Measurements from ENCODE around the gene CPVL. TPM values are rescaled to one million over a fixed set of nuclear protein-coding genes. Genes with fewer than 3 reads are reported as not detected.

CPVL gene
- total and polyA plus RNA-seq, 4 donors: 16.6 to 34.8 (median 17.6) TPM

DNA sequence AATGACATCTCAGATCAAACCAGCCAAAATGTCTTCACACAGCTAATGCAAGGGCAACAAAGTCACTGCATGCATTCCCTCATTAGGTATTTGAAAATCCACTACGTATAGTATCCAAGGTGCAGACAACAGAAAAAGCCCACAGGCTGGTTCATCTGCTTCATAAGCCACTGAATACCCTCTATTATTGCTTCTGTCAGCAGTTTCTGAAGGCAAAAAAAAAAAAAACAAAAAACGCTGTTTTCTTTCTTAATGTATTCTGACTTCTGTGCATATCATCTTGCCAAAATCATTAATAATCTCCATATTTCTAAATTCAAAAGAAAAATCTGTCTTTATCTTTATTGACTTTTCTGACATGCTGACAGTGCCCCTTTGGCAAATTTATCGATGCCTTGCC, 13.4 kb downstream of the CPVL start:
- Histone ChIP-seq H3K4me1 (ENCODE audit: control insufficient read depth in 5 of 5, insufficient read depth in 5 of 5, low read length in 5 of 5) (peaks cover 0 to 3% (median 0%) of the 10 kb centered on the region in 5 donors), H3K4me3 (no peak overlapping the region), H3K9me3 (ENCODE audit: control insufficient read depth in 4 of 4, insufficient read depth in 3 of 4, low read length in 3 of 4) (no peaks in the 10 kb centered on the region), H3K9ac (ENCODE audit: insufficient read depth in 1 of 2, low read length in 2 of 2) (no peak overlapping the region), H3K36me3 (ENCODE audit: control insufficient read depth in 4 of 4, insufficient read depth in 4 of 4, low read length in 4 of 4) (no peaks in the 10 kb centered on the region), H3K27ac (ENCODE audit: low read depth in 1 of 2, low read length in 1 of 2) (no peak overlapping the region), H3K27me3 (ENCODE audit: control insufficient read depth in 3 of 3, insufficient read depth in 3 of 3, low read length in 2 of 3) (peaks cover 0 to 17% (median 0%) of the 10 kb centered on the region in 3 donors)
- TF ChIP-seq, protein P1, sequence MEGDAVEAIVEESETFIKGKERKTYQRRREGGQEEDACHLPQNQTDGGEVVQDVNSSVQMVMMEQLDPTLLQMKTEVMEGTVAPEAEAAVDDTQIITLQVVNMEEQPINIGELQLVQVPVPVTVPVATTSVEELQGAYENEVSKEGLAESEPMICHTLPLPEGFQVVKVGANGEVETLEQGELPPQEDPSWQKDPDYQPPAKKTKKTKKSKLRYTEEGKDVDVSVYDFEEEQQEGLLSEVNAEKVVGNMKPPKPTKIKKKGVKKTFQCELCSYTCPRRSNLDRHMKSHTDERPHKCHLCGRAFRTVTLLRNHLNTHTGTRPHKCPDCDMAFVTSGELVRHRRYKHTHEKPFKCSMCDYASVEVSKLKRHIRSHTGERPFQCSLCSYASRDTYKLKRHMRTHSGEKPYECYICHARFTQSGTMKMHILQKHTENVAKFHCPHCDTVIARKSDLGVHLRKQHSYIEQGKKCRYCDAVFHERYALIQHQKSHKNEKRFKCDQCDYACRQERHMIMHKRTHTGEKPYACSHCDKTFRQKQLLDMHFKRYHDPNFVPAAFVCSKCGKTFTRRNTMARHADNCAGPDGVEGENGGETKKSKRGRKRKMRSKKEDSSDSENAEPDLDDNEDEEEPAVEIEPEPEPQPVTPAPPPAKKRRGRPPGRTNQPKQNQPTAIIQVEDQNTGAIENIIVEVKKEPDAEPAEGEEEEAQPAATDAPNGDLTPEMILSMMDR (IDR thresholded peaks at IDR 0.05; ENCODE audit: control extremely low read depth, extremely low read depth): no peak
- WGBS, 2 donors: 88 to 97% methylated on average over 3 of the region's 3 CpGs
- ATAC-seq (ENCODE audit: insufficient read depth, low FRiP score) (no peak), DNase-seq (no peak)

- H3K9ac ChIP-seq (ENCODE audit: insufficient read depth in 1 of 2, low read length in 2 of 2): no peak overlapping the region
- TF ChIP-seq, protein P1 (IDR thresholded peaks at IDR 0.05; ENCODE audit: control extremely low read depth, extremely low read depth): no peak
- no peak overlapping the region for H3K4me3 ChIP-seq
- WGBS, 2 donors: 90 to 95% methylated on average over 5 of the region's 5 CpGs
- ATAC-seq (ENCODE audit: insufficient read depth, low FRiP score) (no peak), DNase-seq (no peak)
- H3K36me3 ChIP-seq (ENCODE audit: control insufficient read depth in 4 of 4, insufficient read depth in 4 of 4, low read length in 4 of 4): no peaks in the 10 kb centered on the region
- H3K9me3 ChIP-seq (ENCODE audit: control insufficient read depth in 4 of 4, insufficient read depth in 3 of 4, low read length in 3 of 4): no peaks in the 10 kb centered on the region
- H3K27me3 ChIP-seq (ENCODE audit: control insufficient read depth in 3 of 3, insufficient read depth in 3 of 3, low read length in 2 of 3): peaks cover 0 to 13% (median 0%) of the 10 kb centered on the region in 3 donors
- no peak overlapping the region for H3K27ac ChIP-seq (ENCODE audit: low read depth in 1 of 2, low read length in 1 of 2)
- H3K4me1 ChIP-seq (ENCODE audit: control insufficient read depth in 5 of 5, insufficient read depth in 5 of 5, low read length in 5 of 5): peaks cover 0 to 7% (median 0%) of the 10 kb centered on the region in 5 donors
Observed at GRCh38 chr7:29131678-29132077, 14.7 kb downstream of the CPVL start.

- no peak for ATAC-seq (ENCODE audit: insufficient read depth, low FRiP score)
- peaks cover 0 to 13% (median 3%) of the 10 kb centered on the region in 3 donors for H3K27me3 ChIP-seq (ENCODE audit: control insufficient read depth in 3 of 3, insufficient read depth in 3 of 3, low read length in 2 of 3)
- H3K9me3 ChIP-seq (ENCODE audit: control insufficient read depth in 4 of 4, insufficient read depth in 3 of 4, low read length in 3 of 4): no peaks in the 10 kb centered on the region
- H3K27ac ChIP-seq (ENCODE audit: low read depth in 1 of 2, low read length in 1 of 2): no peak overlapping the region
- whole genome bisulfite sequencing, 2 donors: 76 to 78% methylated on average over 1 of the region's 1 CpG
- H3K9ac ChIP-seq (ENCODE audit: insufficient read depth in 1 of 2, low read length in 2 of 2): no peak overlapping the region
- TF ChIP-seq, protein P1 (IDR thresholded peaks at IDR 0.05; ENCODE audit: control extremely low read depth, extremely low read depth): no peak
- H3K36me3 ChIP-seq (ENCODE audit: control insufficient read depth in 4 of 4, insufficient read depth in 4 of 4, low read length in 4 of 4): no peaks in the 10 kb centered on the region
- DNase-seq: no peak
- peaks cover 0 to 10% (median 0%) of the 10 kb centered on the region in 5 donors for H3K4me1 ChIP-seq (ENCODE audit: control insufficient read depth in 5 of 5, insufficient read depth in 5 of 5, low read length in 5 of 5)
- H3K4me3 ChIP-seq: no peak overlapping the region
Observed at GRCh38 chr7:29130096-29130495, 16.2 kb downstream of the CPVL start.

DNA sequence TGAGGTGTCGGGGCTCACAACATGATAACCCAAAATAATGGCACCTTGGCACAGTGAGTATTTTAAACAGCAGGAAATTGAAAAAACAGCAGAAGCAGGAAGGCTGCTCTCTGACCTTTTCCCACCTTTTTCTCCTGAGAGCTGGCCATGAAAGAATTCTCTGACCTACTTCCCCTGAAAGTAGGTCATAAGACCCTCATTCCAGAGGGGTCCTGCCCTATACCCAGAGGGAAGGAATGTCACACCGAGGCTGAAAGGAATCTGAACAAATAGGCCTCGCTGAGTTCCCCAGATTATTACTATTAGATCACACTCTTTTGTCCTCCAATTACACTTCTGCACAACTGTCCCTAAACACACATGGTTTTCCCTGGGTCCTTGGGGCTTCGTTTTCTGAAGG, 18.8 kb downstream of the CPVL start:
- Histone ChIP-seq H3K9ac (ENCODE audit: insufficient read depth in 1 of 2, low read length in 2 of 2) (no peak overlapping the region), H3K27me3 (ENCODE audit: control insufficient read depth in 3 of 3, insufficient read depth in 3 of 3, low read length in 2 of 3) (peaks cover 0 to 11% (median 3%) of the 10 kb centered on the region in 3 donors), H3K36me3 (ENCODE audit: control insufficient read depth in 4 of 4, insufficient read depth in 4 of 4, low read length in 4 of 4) (no peaks in the 10 kb centered on the region), H3K27ac (ENCODE audit: low read depth in 1 of 2, low read length in 1 of 2) (no peak overlapping the region), H3K9me3 (ENCODE audit: control insufficient read depth in 4 of 4, insufficient read depth in 3 of 4, low read length in 3 of 4) (no peaks in the 10 kb centered on the region), H3K4me3 (no peak overlapping the region), H3K4me1 (ENCODE audit: control insufficient read depth in 5 of 5, insufficient read depth in 5 of 5, low read length in 5 of 5) (peaks cover 0 to 10% (median 0%) of the 10 kb centered on the region in 5 donors)
- no peak for DNase-seq
- no peak for ATAC-seq (ENCODE audit: insufficient read depth, low FRiP score)
- TF ChIP-seq, protein P1 (IDR thresholded peaks at IDR 0.05; ENCODE audit: control extremely low read depth, extremely low read depth): no peak
- WGBS, 2 donors: 69 to 73% methylated on average over 4 of the region's 4 CpGs

Data from lung (tissue), 12 donors.